Erythroblast (primary cell): Measurements from ENCODE around the gene NPLOC4.

Experiments
- DNase-seq, 2 experiments: peaks; one replicate each; lab custom pipeline; 2025; lab: John Stamatoyannopoulos, UW
- GATA1 ChIP-seq: IDR thresholded peaks from 2 replicates; pipeline ENCODE4 v1.6.1; 2011; ENCODE audit warnings: low read depth, mild to moderate bottlenecking, control low read depth, low read length, moderate library complexity
- POLR2A ChIP-seq: IDR thresholded peaks from 2 replicates; pipeline ENCODE4 v1.6.1; 2011; ENCODE audit warnings: mild to moderate bottlenecking, low read length

Gene NPLOC4

DNA sequence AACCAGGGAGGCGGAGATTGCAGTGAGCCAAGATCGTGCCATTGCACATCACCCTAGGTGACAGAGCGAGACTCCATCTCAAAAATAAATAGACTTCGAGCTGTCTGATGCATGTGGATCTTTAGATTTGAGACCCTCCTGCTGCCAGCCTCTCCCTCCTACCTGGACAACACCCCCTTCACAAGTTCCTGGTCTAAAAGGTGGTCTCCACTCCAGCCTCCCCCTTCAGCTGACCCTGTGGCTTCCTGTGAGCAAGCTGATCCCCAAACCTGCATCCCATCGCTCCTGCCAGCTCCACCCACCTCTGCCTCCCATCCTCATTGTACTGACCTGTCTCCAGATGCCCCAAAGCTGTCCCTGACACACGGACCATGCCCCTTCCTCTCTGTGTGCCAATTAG is 57.6 kb downstream of the NPLOC4 start:
- TF ChIP-seq GATA1 (no peak), POLR2A (no peak)
- DNase-seq = no peak

- no peak for TF ChIP-seq GATA1
- TF ChIP-seq POLR2A = no peak
- DNase-seq = peak in 1 of 2 experiments; percentile 20
Observed at GRCh38 chr17:81578561-81579225, 58.2 kb downstream of the NPLOC4 start.

GRCh38 chr17:81578038-81578441 is 58.9 kb downstream of the NPLOC4 start:
- DNase-seq = no peak
- TF ChIP-seq GATA1 (no peak), POLR2A (no peak)

- DNase-seq = no peak
- no peak for TF ChIP-seq POLR2A
- no peak for TF ChIP-seq GATA1
Observed at GRCh38 chr17:81577278-81578000, 59.5 kb downstream of the NPLOC4 start.

DNA sequence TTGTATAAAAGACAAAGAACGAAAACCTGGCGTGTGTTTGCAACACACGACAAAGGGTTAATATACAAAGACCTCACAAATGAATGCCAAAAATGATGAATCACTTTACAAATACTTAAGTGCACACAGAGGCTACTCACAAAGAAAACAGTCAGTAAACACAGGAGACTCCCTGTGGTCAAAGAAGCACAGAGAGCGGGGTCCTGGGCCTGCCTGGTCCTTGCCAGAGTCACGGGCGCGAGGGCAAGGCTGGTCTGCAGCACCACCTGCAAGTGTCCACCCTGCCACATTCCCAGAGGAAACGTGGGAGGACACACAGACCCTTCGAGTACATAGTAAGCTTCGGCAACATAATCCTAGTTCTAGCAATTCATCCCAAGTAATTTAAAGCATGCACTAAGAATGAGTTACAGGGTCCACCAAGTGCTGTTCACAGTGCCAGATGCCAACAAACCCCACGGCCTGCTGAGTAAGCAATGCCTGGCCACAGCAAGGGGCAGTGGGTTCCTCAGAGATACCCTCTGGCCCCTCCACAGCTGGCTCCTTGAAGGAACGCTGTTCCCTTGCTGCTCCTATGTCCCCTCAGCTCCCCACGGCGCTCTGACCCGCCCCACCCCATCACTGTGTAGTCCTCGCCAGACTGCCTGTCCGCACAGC is 60.2 kb downstream of the NPLOC4 start:
- no peak for TF ChIP-seq POLR2A
- TF ChIP-seq GATA1 = no peak
- DNase-seq = no peak

DNA sequence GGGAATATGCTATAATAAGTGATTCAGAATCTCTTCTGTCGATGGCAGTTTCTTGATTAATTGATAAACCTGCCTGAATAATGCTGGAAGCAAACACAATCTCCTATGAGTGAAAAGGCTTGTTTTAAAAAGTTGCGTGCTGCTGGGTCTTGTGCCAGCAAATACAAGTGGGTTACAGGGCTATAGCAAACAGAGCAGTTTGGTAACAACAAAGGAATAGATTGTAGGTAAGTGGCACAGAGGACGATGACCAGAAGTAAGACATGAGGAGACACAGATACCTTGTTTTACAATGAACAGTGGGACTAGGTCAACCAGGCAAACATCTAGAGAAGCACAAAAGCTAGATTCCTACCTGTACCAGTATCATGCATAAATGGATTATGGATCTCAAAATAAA is 61.1 kb downstream of the NPLOC4 start:
- TF ChIP-seq POLR2A (no peak), GATA1 (no peak)
- DNase-seq = no peak

- DNase-seq = no peak
- TF ChIP-seq POLR2A (no peak), GATA1 (no peak)
Observed at GRCh38 chr17:81574643-81574956, 62.3 kb downstream of the NPLOC4 start.

- DNase-seq = no peak
- TF ChIP-seq POLR2A (no peak), GATA1 (no peak)
Observed at GRCh38 chr17:81573794-81574642, 62.9 kb downstream of the NPLOC4 start.

GRCh38 chr17:81572563-81573168 is 64.2 kb downstream of the NPLOC4 start:
- no peak for DNase-seq
- no peak for TF ChIP-seq POLR2A
- no peak for TF ChIP-seq GATA1

DNA sequence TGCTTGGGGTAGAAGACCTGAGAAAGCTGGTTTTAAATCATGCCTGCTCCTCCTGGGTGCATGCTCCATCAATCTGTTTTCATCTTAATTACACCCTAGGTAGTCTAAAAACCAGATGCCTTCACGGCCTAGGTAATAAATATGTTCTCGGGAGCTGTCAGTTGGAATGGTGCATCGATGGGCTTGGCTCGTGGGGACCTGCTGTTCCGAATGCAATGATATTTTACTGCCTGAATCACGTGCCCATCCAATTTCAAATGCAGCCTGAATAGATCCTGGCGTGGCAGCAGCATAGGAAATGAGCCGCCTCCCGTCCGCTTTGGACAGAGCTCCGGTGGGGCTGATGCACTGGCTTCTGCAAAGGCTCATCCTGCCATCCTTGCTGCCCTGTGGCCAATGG is 65.9 kb downstream of the NPLOC4 start:
- TF ChIP-seq POLR2A = no peak
- no peak for TF ChIP-seq GATA1
- no peak for DNase-seq

DNA sequence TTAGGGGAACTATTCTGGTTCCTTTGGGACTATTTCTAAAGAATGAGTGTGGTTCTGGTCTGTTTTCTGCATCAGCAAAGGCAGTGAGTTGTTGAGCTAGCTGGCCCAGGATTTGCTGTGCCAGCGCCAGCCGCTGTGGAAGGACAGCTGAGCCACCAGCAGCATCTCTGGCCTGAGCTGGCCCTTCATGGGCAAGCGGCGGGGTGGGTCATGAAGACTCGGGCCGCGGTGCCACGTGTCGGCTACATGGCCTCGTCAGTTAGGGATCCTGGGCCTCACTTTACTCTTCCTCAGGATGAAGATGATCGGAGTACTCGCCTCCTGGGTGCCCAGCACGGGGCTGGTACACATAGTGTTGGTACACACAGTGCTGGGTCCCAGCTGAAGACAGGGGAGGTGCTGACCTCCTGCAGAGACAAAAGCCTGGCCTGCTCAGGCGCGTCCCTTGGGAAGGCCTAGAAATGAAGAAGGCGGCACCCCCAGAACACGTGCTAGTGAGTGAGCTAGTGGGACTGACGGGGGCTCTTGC is 66.9 kb downstream of the NPLOC4 start:
- TF ChIP-seq POLR2A = no peak
- TF ChIP-seq GATA1 = no peak
- no peak for DNase-seq

DNA sequence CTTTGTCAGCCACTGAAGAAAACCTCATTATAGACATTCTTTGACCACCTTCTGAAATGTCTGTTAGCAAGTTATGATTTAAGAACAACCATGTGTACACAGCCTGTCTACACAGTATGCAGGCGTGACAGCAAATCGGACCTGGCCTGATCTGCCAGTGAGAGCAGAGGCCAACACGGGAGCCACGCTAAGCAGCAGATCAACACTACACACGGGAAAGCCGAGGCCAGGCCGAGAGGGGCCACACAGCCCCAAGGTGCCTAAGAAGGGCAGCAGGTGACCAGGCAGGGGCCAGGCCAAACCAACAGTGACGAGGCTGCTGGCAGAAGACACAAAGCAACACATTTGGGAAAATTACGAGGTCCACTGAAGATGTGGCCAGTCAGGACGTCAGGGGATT is 68.5 kb downstream of the NPLOC4 start:
- DNase-seq = no peak

DNA sequence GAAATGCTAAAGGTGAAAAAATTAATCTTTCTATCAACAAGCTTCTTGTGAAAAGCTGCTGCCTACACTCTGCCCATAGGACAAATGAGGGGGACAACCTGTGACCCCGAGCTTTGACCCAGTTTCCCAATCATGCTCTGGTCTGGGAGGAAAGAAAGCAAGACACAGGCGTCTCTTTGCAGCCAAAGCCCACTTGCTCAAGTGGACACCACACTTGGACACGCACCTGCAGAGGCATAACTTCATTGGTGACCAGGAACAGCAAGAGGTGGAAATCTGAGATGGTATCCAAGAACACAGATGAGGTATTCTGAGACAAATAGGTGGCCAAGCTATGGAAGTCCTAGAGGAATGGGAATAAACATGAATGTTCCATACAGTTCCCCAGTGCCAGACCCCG is 69.7 kb downstream of the NPLOC4 start:
- DNase-seq = no peak
- no peak for TF ChIP-seq GATA1
- no peak for TF ChIP-seq POLR2A

More for the DNA sequence above, 68.5 kb downstream of the NPLOC4 start:
- TF ChIP-seq GATA1 = no peak
- TF ChIP-seq POLR2A = no peak
